Smooth muscle cell (in vitro differentiated cells): ENCODE data around the gene SEC24D. TPM values are rescaled to one million over a fixed set of nuclear protein-coding genes. Genes with fewer than 3 reads are reported as not detected.

Source experiments
- DNase-seq: peaks from one replicate; lab custom pipeline; 2025; ENCODE audit not compliant: unreplicated experiment; lab: John Stamatoyannopoulos, UW
- H2AFZ ChIP-seq: fragments of 200-600 bp; sonication (generic); 2 replicates; pipeline ENCODE4 v1.6.0; 2016; ENCODE audit warnings: antibody characterized with exemption, low read depth, mild to moderate bottlenecking
- H3F3A ChIP-seq: fragments of 200-600 bp; sonication (generic); 2 replicates; pipeline ENCODE4 v1.6.0; 2017; ENCODE audit warnings: antibody characterized with exemption, low read depth
- H3K27ac ChIP-seq: fragments of 200-600 bp; sonication (generic); 2 replicates; pipeline ENCODE4 v1.5.1; 2016; ENCODE audit warnings: low read depth, mild to moderate bottlenecking
- H3K27me3 ChIP-seq: fragments of 200-600 bp; sonication (generic); 2 replicates; pipeline ENCODE4 v1.6.1; 2016; ENCODE audit warnings: low read depth, mild to moderate bottlenecking
- H3K36me3 ChIP-seq: fragments of 200-600 bp; sonication (generic); 2 replicates; pipeline ENCODE4 v1.5.1; 2016; ENCODE audit warnings: low read depth
- H3K4me1 ChIP-seq: fragments of 200-600 bp; sonication (generic); 2 replicates; pipeline ENCODE4 v1.5.1; 2016; ENCODE audit warnings: low read depth
- H3K4me2 ChIP-seq: fragments of 200-600 bp; sonication (generic); 2 replicates; pipeline ENCODE4 v1.6.0; 2016; ENCODE audit warnings: mild to moderate bottlenecking
- H3K4me3 ChIP-seq: fragments of 200-600 bp; sonication (generic); 2 replicates; pipeline ENCODE4 v1.5.1; 2016; ENCODE audit warnings: mild to moderate bottlenecking
- H3K79me2 ChIP-seq: fragments of 200-600 bp; sonication (generic); 2 replicates; pipeline ENCODE4 v1.6.0; 2016; ENCODE audit warnings: low read depth, mild to moderate bottlenecking
- H3K9ac ChIP-seq: fragments of 200-600 bp; sonication (generic); 2 replicates; pipeline ENCODE4 v1.6.0; 2016; ENCODE audit warnings: low read depth
- H3K9me3 ChIP-seq: fragments of 200-600 bp; sonication (generic); replicated peaks from 2 replicates; pipeline ENCODE4 v1.5.1; 2016; ENCODE audit warnings: low read depth
- H4K20me1 ChIP-seq: fragments of 200-600 bp; sonication (generic); 2 replicates; pipeline ENCODE4 v1.6.0; 2016; ENCODE audit warnings: low read depth
- CTCF ChIP-seq: fragments of 200-600 bp; sonication (generic); IDR thresholded peaks from 2 replicates; pipeline ENCODE4 v1.5.1; 2017; ENCODE audit warnings: borderline replicate concordance, mild to moderate bottlenecking, antibody characterized with exemption; ENCODE audit not compliant: insufficient read depth, poor library complexity, severe bottlenecking
- WGBS: methylation state at CpG from one replicate; pipeline ENCODE4 v1.1.7; 2016; ENCODE audit warnings: low lambda C conversion rate; 5-methylcytosine and 5-hydroxymethylcytosine counted together
- polyA plus RNA-seq: library from polyadenylated mRNA; unstranded; fragments of >200 nt; fragmentation: Nextera tagmentation; extraction: Ambion mirVana; gene quantifications from 2 replicates; pipeline ENCODE4 v1.2.1, GENCODE V29; 2016
- total RNA-seq: library from RNA; depleted of rRNA; stranded (reverse); fragments of >200 nt; gene quantifications from 2 replicates; pipeline ENCODE4 v1.2.3, GENCODE V29; 2014

SEC24D gene
- total and polyA plus RNA-seq, 2 experiments from 2014 or later: 163 to 237 TPM

GRCh38 chr4:118712872-118713271 is 123.1 kb downstream of the SEC24D start:
- no peak for DNase-seq
- H3K36me3 ChIP-seq: no peaks in the 10 kb centered on the region
- no peaks in the 10 kb centered on the region for H3K4me1 ChIP-seq
- no peak for TF ChIP-seq CTCF
- H3K9ac ChIP-seq: no peak overlapping the region
- no peak overlapping the region for H2AFZ ChIP-seq
- no peaks in the 10 kb centered on the region for H3K9me3 ChIP-seq
- H3K27ac ChIP-seq: no peak overlapping the region
- H4K20me1 ChIP-seq: no peaks in the 10 kb centered on the region
- peaks cover 9% of the 10 kb centered on the region for H3F3A ChIP-seq
- no peaks in the 10 kb centered on the region for H3K27me3 ChIP-seq
- no peak overlapping the region for H3K4me3 ChIP-seq
- WGBS: 95% methylated on average over 1 of the region's 1 CpG
- H3K4me2 ChIP-seq: no peak overlapping the region
- no peaks in the 10 kb centered on the region for H3K79me2 ChIP-seq

- peaks cover 7% of the 10 kb centered on the region for H3K36me3 ChIP-seq
Measured at GRCh38 chr4:118711052-118711451, 124.9 kb downstream of the SEC24D start.

GRCh38 chr4:118703118-118703517 is 132.8 kb downstream of the SEC24D start:
- DNase-seq: no peak
- H3F3A ChIP-seq: no peaks in the 10 kb centered on the region
- H4K20me1 ChIP-seq: no peaks in the 10 kb centered on the region
- no peak overlapping the region for H2AFZ ChIP-seq
- H3K36me3 ChIP-seq: peaks cover 36% of the 10 kb centered on the region
- 72% methylated on average over 2 of the region's 2 CpGs for WGBS
- TF ChIP-seq CTCF: no peak
- H3K4me1 ChIP-seq: no peaks in the 10 kb centered on the region
- H3K27me3 ChIP-seq: no peaks in the 10 kb centered on the region
- H3K9me3 ChIP-seq: no peaks in the 10 kb centered on the region
- H3K4me2 ChIP-seq: no peak overlapping the region
- no peak overlapping the region for H3K9ac ChIP-seq
- no peak overlapping the region for H3K27ac ChIP-seq
- H3K4me3 ChIP-seq: no peak overlapping the region
- no peaks in the 10 kb centered on the region for H3K79me2 ChIP-seq

More at GRCh38 chr4:118711052-118711451, 124.9 kb downstream of the SEC24D start:
- TF ChIP-seq CTCF: no peak
- peaks cover 9% of the 10 kb centered on the region for H3F3A ChIP-seq
- no peaks in the 10 kb centered on the region for H3K9me3 ChIP-seq
- H3K4me2 ChIP-seq: no peak overlapping the region
- no peaks in the 10 kb centered on the region for H3K4me1 ChIP-seq
- H3K27ac ChIP-seq: no peak overlapping the region
- H4K20me1 ChIP-seq: no peaks in the 10 kb centered on the region
- H3K4me3 ChIP-seq: no peak overlapping the region
- no peak overlapping the region for H3K9ac ChIP-seq
- no peaks in the 10 kb centered on the region for H3K79me2 ChIP-seq
- H3K27me3 ChIP-seq: no peaks in the 10 kb centered on the region
- no peak for DNase-seq
- H2AFZ ChIP-seq: no peak overlapping the region
- WGBS: 94% methylated on average over 2 of the region's 2 CpGs
